ENCODE data around the gene CXCL1.

CXCL1 gene

DNA sequence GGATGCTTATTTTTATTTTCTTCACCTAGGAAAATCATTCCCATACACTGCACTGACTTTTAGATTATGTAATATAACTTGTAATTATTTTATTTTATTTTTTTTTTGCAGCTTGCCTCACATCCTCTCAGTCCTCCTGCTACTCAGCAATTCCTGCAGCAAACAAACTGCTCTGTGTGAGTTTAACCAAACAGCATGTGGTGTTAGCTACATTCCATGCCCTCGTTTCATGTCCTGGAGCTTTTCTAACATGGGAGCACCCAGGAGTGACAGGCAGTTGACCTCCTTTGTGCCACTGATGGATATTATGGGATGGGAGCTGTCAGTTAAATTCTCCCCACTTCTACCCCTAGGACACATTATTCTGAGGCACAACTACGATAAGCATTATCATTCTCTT is 24.8 kb downstream of the CXCL1 start:
- Histone ChIP-seq H3K27me3 (ENCODE audit: insufficient read depth, poor library complexity, severe bottlenecking) (no peaks in the 10 kb centered on the region), H3K27ac (replicated peaks) (no peak overlapping the region), H3K4me3 (replicated peaks; ENCODE audit: insufficient read depth, low read length) (no peak overlapping the region)
- TF ChIP-seq SPI1 (IDR thresholded peaks at IDR 0.05; ENCODE audit: borderline replicate concordance, low read depth) (no peak), GABPA (IDR thresholded peaks at IDR 0.05; ENCODE audit: low read depth) (no peak), POLR2AphosphoS5 (IDR thresholded peaks at IDR 0.05; ENCODE audit: low read depth) (no peak)
- TF ChIP-seq, protein P1, sequence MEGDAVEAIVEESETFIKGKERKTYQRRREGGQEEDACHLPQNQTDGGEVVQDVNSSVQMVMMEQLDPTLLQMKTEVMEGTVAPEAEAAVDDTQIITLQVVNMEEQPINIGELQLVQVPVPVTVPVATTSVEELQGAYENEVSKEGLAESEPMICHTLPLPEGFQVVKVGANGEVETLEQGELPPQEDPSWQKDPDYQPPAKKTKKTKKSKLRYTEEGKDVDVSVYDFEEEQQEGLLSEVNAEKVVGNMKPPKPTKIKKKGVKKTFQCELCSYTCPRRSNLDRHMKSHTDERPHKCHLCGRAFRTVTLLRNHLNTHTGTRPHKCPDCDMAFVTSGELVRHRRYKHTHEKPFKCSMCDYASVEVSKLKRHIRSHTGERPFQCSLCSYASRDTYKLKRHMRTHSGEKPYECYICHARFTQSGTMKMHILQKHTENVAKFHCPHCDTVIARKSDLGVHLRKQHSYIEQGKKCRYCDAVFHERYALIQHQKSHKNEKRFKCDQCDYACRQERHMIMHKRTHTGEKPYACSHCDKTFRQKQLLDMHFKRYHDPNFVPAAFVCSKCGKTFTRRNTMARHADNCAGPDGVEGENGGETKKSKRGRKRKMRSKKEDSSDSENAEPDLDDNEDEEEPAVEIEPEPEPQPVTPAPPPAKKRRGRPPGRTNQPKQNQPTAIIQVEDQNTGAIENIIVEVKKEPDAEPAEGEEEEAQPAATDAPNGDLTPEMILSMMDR (IDR thresholded peaks at IDR 0.05; ENCODE audit: insufficient read depth, low read length) = no peak
- TF ChIP-seq, protein P2, sequence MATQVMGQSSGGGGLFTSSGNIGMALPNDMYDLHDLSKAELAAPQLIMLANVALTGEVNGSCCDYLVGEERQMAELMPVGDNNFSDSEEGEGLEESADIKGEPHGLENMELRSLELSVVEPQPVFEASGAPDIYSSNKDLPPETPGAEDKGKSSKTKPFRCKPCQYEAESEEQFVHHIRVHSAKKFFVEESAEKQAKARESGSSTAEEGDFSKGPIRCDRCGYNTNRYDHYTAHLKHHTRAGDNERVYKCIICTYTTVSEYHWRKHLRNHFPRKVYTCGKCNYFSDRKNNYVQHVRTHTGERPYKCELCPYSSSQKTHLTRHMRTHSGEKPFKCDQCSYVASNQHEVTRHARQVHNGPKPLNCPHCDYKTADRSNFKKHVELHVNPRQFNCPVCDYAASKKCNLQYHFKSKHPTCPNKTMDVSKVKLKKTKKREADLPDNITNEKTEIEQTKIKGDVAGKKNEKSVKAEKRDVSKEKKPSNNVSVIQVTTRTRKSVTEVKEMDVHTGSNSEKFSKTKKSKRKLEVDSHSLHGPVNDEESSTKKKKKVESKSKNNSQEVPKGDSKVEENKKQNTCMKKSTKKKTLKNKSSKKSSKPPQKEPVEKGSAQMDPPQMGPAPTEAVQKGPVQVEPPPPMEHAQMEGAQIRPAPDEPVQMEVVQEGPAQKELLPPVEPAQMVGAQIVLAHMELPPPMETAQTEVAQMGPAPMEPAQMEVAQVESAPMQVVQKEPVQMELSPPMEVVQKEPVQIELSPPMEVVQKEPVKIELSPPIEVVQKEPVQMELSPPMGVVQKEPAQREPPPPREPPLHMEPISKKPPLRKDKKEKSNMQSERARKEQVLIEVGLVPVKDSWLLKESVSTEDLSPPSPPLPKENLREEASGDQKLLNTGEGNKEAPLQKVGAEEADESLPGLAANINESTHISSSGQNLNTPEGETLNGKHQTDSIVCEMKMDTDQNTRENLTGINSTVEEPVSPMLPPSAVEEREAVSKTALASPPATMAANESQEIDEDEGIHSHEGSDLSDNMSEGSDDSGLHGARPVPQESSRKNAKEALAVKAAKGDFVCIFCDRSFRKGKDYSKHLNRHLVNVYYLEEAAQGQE (IDR thresholded peaks at IDR 0.05; ENCODE audit: insufficient replicate concordance, low read depth) = no peak
- DNase-seq (ENCODE audit: low read depth in 1 of 2, low spot score in 1 of 2) = no peak

DNA sequence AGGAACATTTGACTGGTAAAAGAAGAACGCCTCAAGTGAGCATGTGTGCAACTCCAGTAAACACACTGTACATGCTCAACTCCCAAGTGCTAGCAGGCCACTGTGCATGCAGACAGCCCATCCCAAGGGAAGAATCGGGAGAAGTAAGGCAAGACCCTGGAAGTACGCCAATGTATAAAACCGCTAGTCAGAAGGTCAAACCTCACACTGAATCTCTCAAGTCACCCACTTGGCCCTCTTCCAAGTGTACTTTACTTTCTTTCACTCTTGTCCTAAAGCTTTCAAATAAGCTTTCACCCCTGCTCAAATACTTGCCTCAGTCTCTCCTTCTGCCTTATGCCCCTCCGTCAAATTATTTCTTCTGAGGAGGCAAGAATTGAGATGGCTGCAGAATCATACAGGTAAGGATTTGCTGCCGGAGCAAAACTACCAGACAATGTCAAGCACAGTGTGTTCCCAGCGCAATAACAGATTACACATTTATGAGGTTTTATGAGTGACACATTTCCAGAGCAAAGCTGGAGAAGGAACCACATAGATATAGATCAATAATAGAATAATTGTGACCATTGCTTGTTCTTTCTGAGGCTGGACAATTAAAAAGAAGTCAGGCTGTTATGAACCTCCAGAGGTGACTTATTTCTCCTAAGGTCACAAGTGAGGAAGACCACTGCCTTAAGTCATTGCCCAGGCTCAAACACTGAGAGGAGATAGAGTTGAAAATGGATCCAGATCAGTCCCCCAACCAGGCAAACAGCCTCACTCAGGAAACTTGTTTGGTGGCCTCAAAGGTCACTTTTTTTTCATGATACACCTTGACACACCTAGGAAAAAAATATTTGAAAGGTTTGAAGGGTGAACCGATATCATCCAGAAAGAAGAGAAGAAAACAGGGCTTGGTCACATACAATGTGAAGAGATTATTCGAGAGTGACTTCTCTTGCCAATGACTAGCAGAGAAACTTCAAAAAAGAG is 26.3 kb downstream of the CXCL1 start:
- Histone ChIP-seq H3K4me3 (replicated peaks; ENCODE audit: insufficient read depth, low read length) (no peak overlapping the region), H3K27ac (replicated peaks) (no peak overlapping the region), H3K27me3 (ENCODE audit: insufficient read depth, poor library complexity, severe bottlenecking) (no peaks in the 10 kb centered on the region)
- TF ChIP-seq, protein P1 (IDR thresholded peaks at IDR 0.05; ENCODE audit: insufficient read depth, low read length) = no peak
- no peak for TF ChIP-seq POLR2AphosphoS5 (IDR thresholded peaks at IDR 0.05; ENCODE audit: low read depth)
- no peak for TF ChIP-seq SPI1 (IDR thresholded peaks at IDR 0.05; ENCODE audit: borderline replicate concordance, low read depth)
- TF ChIP-seq GABPA (IDR thresholded peaks at IDR 0.05; ENCODE audit: low read depth) = no peak
- TF ChIP-seq, protein P2 (IDR thresholded peaks at IDR 0.05; ENCODE audit: insufficient replicate concordance, low read depth) = no peak
- no peak for DNase-seq (ENCODE audit: low read depth in 1 of 2, low spot score in 1 of 2)

DNA sequence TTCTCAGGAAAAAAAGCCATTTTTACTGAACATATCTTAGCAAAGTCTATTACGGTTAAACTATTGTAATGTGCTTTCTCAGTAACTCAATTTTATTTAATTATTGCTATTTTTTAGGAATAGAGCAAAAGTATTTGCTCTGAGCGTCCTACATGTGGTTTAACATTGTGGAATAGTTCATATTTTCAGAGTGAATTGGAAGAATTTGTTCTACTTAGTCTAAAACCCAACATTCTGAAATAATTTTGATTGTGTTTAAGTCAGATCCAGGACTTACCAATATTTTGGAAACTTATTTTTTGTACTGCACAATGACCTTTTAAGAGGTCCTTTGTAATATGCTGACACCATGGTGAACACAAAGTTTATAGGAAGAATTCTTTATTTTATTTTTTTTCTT is 27.2 kb downstream of the CXCL1 start:
- no peak overlapping the region for H3K27ac ChIP-seq (replicated peaks)
- H3K4me3 ChIP-seq (replicated peaks; ENCODE audit: insufficient read depth, low read length) = no peak overlapping the region
- TF ChIP-seq, protein P1 (IDR thresholded peaks at IDR 0.05; ENCODE audit: insufficient read depth, low read length) = no peak
- TF ChIP-seq, protein P2 (IDR thresholded peaks at IDR 0.05; ENCODE audit: insufficient replicate concordance, low read depth) = no peak
- TF ChIP-seq SPI1 (IDR thresholded peaks at IDR 0.05; ENCODE audit: borderline replicate concordance, low read depth) = no peak
- TF ChIP-seq GABPA (IDR thresholded peaks at IDR 0.05; ENCODE audit: low read depth) = no peak
- no peak for TF ChIP-seq POLR2AphosphoS5 (IDR thresholded peaks at IDR 0.05; ENCODE audit: low read depth)
- H3K27me3 ChIP-seq (ENCODE audit: insufficient read depth, poor library complexity, severe bottlenecking) = no peaks in the 10 kb centered on the region
- no peak for DNase-seq (ENCODE audit: low read depth in 1 of 2, low spot score in 1 of 2)

Data from HL-60 (cell line).